Esophagus squamous epithelium (tissue), 5 donors: ENCODE data around the gene DOCK2. TPM values are rescaled to one million over a fixed set of nuclear protein-coding genes. Genes with fewer than 3 reads are reported as not detected.

Source experiments
- DNase-seq: peaks from one replicate; lab custom pipeline; 2025; lab: John Stamatoyannopoulos, UW
- H3K27ac ChIP-seq, 4 donors: fragments of 200-600 bp; sonication (generic); one replicate each; pipeline ENCODE4 v1.5.1; 2016 to 2019; ENCODE audit warnings: mild to moderate bottlenecking in 1 of 4
- H3K27me3 ChIP-seq, 4 donors: fragments of 200-600 bp; sonication (generic); 1 replicate in 3 of 4; 2 replicates in 1 of 4; pipeline versions ENCODE4 v1.5.1 to v1.6.0; 2017 to 2021; ENCODE audit warnings: antibody characterized with exemption in 1 of 4
- H3K36me3 ChIP-seq, 3 donors: fragments of 200-600 bp; sonication (generic); one replicate each; pipeline ENCODE4 v1.5.1; 2016 to 2019
- H3K4me1 ChIP-seq, 3 donors: fragments of 200-600 bp; sonication (generic); one replicate each; pipeline ENCODE4 v1.5.1; 2017 to 2019
- H3K4me3 ChIP-seq, 4 donors: fragments of 200-600 bp; sonication (generic); 1 replicate in 3 of 4; 2 replicates in 1 of 4; pipeline ENCODE4 v1.5.1; 2016 to 2019; ENCODE audit warnings: mild to moderate bottlenecking in 2 of 4, moderate library complexity in 1 of 4
- H3K9me3 ChIP-seq, 3 donors: fragments of 200-600 bp; sonication (generic); one replicate each; pipeline ENCODE4 v1.5.1; 2016 to 2019
- CTCF ChIP-seq, 6 experiments: fragments of 450-650 bp in 4 of 6; fragments of 200-600 bp in 2 of 6; sonication (generic) in 2 of 6; IDR thresholded peaks; one replicate each; pipeline ENCODE4 v1.5.1; 2016 to 2019; ENCODE audit warnings: antibody characterized with exemption in 6 of 6, mild to moderate bottlenecking in 4 of 6, moderate library complexity in 4 of 6
- POLR2A ChIP-seq, 4 donors: fragments of 450-650 bp; IDR thresholded peaks; one replicate each; pipeline ENCODE4 v1.6.1; 2017; ENCODE audit warnings: antibody characterized with exemption in 4 of 4, mild to moderate bottlenecking in 4 of 4, moderate library complexity in 3 of 4
- WGBS, 2 donors: methylation state at CpG; one replicate each; pipeline ENCODE4 v1.1.5; 2018; 5-methylcytosine and 5-hydroxymethylcytosine counted together
- intact Hi-C: fragments of 100-400 bp; cut with DNase I; formaldehyde crosslinking; loops from one replicate; pipeline ENCODE4 v1.15.0; 2022
- total RNA-seq, 4 donors: library from RNA; depleted of rRNA; stranded (reverse); fragments of >200 nt; gene quantifications; one replicate each; pipeline ENCODE4 v1.1.0, GENCODE V29; 2016
- donor health status: DM: yes; HTN: yes; CAD: no.

DOCK2 gene
- total RNA-seq, 4 donors from 2014 or later: 4.1 to 14.5 (median 10.0) TPM

- WGBS, 2 donors: 27 to 70% methylated on average over 1 to 3 of the region's 3 CpGs
- no peak overlapping the region for H3K4me3 ChIP-seq
- no peak for DNase-seq
- peaks cover 0 to 6% (median 0%) of the 10 kb centered on the region in 4 donors for H3K27me3 ChIP-seq
- TF ChIP-seq POLR2A (IDR thresholded peaks at IDR 0.05) (no peak), CTCF (IDR thresholded peaks at IDR 0.05) (no peak)
- H3K9me3 ChIP-seq: no peaks in the 10 kb centered on the region
- H3K4me1 ChIP-seq: peaks cover 0 to 2% (median 0%) of the 10 kb centered on the region in 3 donors
- H3K27ac ChIP-seq: no peak overlapping the region
- H3K36me3 ChIP-seq: no peaks in the 10 kb centered on the region
- intact Hi-C loops: no loop called here
These were observed 473.5 kb downstream of the DOCK2 start for GRCh38 chr5:170110403-170111087.

GRCh38 chr5:170111088-170111785, 474.2 kb downstream of the DOCK2 start:
- Histone ChIP-seq H3K27me3 (no peaks in the 10 kb centered on the region), H3K4me3 (no peak overlapping the region), H3K9me3 (no peaks in the 10 kb centered on the region), H3K27ac (no peak overlapping the region), H3K36me3 (no peaks in the 10 kb centered on the region), H3K4me1 (no peaks in the 10 kb centered on the region)
- DNase-seq: no peak
- 28 to 47% methylated on average over 4 to 5 of the region's 8 CpGs for WGBS, 2 donors
- no peak for TF ChIP-seq POLR2A (IDR thresholded peaks at IDR 0.05)
- no peak for TF ChIP-seq CTCF (IDR thresholded peaks at IDR 0.05)
- intact Hi-C loops: no loop called here

GRCh38 chr5:170112876-170113521, 475.9 kb downstream of the DOCK2 start:
- Histone ChIP-seq H3K4me3 (no peak overlapping the region), H3K4me1 (no peaks in the 10 kb centered on the region), H3K9me3 (no peaks in the 10 kb centered on the region), H3K36me3 (no peaks in the 10 kb centered on the region), H3K27me3 (no peaks in the 10 kb centered on the region), H3K27ac (no peak overlapping the region)
- TF ChIP-seq POLR2A (IDR thresholded peaks at IDR 0.05): no peak
- DNase-seq: no peak
- intact Hi-C loops: no loop called here
- WGBS, 2 donors: 68 to 78% methylated on average over 6 of the region's 6 CpGs

- no peak for DNase-seq
- intact Hi-C loops: no loop called here
- Histone ChIP-seq H3K36me3 (no peaks in the 10 kb centered on the region), H3K27me3 (no peaks in the 10 kb centered on the region), H3K9me3 (no peaks in the 10 kb centered on the region), H3K4me1 (no peaks in the 10 kb centered on the region), H3K27ac (no peak overlapping the region), H3K4me3 (no peak overlapping the region)
- TF ChIP-seq CTCF (IDR thresholded peaks at IDR 0.05) (no peak), POLR2A (IDR thresholded peaks at IDR 0.05) (no peak)
- WGBS, 2 donors: 68 to 87% methylated on average over 2 to 3 of the region's 3 CpGs
These were observed 476.4 kb downstream of the DOCK2 start for GRCh38 chr5:170113522-170113900.

- intact Hi-C loops: no loop called here
- no peak for DNase-seq
- H3K36me3 ChIP-seq: no peaks in the 10 kb centered on the region
These were observed 477.2 kb downstream of the DOCK2 start for GRCh38 chr5:170114271-170114670.

More at GRCh38 chr5:170114271-170114670, 477.2 kb downstream of the DOCK2 start:
- no peak overlapping the region for H3K4me3 ChIP-seq
- TF ChIP-seq POLR2A (IDR thresholded peaks at IDR 0.05) (no peak), CTCF (IDR thresholded peaks at IDR 0.05) (no peak)
- H3K27me3 ChIP-seq: no peaks in the 10 kb centered on the region
- WGBS, 2 donors: 68 to 83% methylated on average over 6 to 7 of the region's 7 CpGs
- H3K27ac ChIP-seq: no peak overlapping the region
- no peaks in the 10 kb centered on the region for H3K4me1 ChIP-seq
- H3K9me3 ChIP-seq: no peaks in the 10 kb centered on the region
